ENCODE results near the gene ACLY. TPM values are rescaled to one million over a fixed set of nuclear protein-coding genes. Genes with fewer than 3 reads are reported as not detected.

The ACLY gene
- total and polyA plus RNA-seq, 8 donors: 73.0 to 204 (median 87.3) TPM

GRCh38 chr17:41818024-41818423 lies 100.7 kb downstream of the ACLY start:
- Histone ChIP-seq H3K27ac (no peak overlapping the region), H3K27me3 (peaks cover 0 to 2% of the 10 kb centered on the region in 2 donors), H3K9me3 (no peaks in the 10 kb centered on the region), H3K4me3 (no peak overlapping the region), H3K4me1 (no peaks in the 10 kb centered on the region), H3K36me3 (no peaks in the 10 kb centered on the region)
- intact Hi-C loops (cut with DNase I): no loop called here
- DNase-seq: no peak
- TF ChIP-seq, protein P1, sequence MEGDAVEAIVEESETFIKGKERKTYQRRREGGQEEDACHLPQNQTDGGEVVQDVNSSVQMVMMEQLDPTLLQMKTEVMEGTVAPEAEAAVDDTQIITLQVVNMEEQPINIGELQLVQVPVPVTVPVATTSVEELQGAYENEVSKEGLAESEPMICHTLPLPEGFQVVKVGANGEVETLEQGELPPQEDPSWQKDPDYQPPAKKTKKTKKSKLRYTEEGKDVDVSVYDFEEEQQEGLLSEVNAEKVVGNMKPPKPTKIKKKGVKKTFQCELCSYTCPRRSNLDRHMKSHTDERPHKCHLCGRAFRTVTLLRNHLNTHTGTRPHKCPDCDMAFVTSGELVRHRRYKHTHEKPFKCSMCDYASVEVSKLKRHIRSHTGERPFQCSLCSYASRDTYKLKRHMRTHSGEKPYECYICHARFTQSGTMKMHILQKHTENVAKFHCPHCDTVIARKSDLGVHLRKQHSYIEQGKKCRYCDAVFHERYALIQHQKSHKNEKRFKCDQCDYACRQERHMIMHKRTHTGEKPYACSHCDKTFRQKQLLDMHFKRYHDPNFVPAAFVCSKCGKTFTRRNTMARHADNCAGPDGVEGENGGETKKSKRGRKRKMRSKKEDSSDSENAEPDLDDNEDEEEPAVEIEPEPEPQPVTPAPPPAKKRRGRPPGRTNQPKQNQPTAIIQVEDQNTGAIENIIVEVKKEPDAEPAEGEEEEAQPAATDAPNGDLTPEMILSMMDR (IDR thresholded peaks at IDR 0.05): no peak
- ATAC-seq: no peak

Other genes with a start within 250 kb of the ACLY start
- 100 to 1,000 TPM; 728 to 773 TPM for gene EIF1, start 230.1 kb downstream of the ACLY start, total RNA-seq
- 100 to 1,000 TPM; 697 to 782 (median 720) TPM for gene EIF1, start 230.1 kb downstream of the ACLY start, polyA plus RNA-seq (ENCODE audit: insufficient read length in 6 of 6)
- gene GAST, start 206.6 kb downstream of the ACLY start, total RNA-seq: not detected
- gene GAST, start 206.6 kb downstream of the ACLY start, polyA plus RNA-seq (ENCODE audit: insufficient read length in 6 of 6): not detected
- gene HAP1, start 184.3 kb downstream of the ACLY start, total RNA-seq: under 1 TPM; 0.16 to 0.32 TPM
- gene HAP1, start 184.3 kb downstream of the ACLY start, polyA plus RNA-seq (ENCODE audit: insufficient read length in 6 of 6): under 1 TPM; 0.40 to 0.90 (median 0.71) TPM
- gene JUP, start 132.2 kb downstream of the ACLY start, total RNA-seq: 100 to 1,000 TPM in 1 of 2 donors, 10 to 100 TPM in 1; 94.2 to 148 TPM
- 100 to 1,000 TPM in 5 of 6 donors, 10 to 100 TPM in 1; 97.9 to 125 (median 119) TPM for gene JUP, start 132.2 kb downstream of the ACLY start, polyA plus RNA-seq (ENCODE audit: insufficient read length in 6 of 6)
- 10 to 100 TPM; 19.1 to 27.8 TPM for gene P3H4, start 107.0 kb downstream of the ACLY start, total RNA-seq
- gene P3H4, start 107.0 kb downstream of the ACLY start, polyA plus RNA-seq (ENCODE audit: insufficient read length in 6 of 6): 10 to 100 TPM; 28.5 to 47.1 (median 32.8) TPM
- 100 to 1,000 TPM in 1 of 2 donors, 10 to 100 TPM in 1; 82.1 to 129 TPM for gene FKBP10, start 105.9 kb downstream of the ACLY start, total RNA-seq
- 100 to 1,000 TPM; 130 to 169 (median 146) TPM for gene FKBP10, start 105.9 kb downstream of the ACLY start, polyA plus RNA-seq (ENCODE audit: insufficient read length in 6 of 6)
- gene NT5C3B, start 82.7 kb downstream of the ACLY start, total RNA-seq: 10 to 100 TPM; 30.6 to 34.7 TPM
- gene NT5C3B, start 82.7 kb downstream of the ACLY start, polyA plus RNA-seq (ENCODE audit: insufficient read length in 6 of 6): 100 to 1,000 TPM in 1 of 6 donors, 10 to 100 TPM in 5; 87.7 to 101 (median 90.3) TPM
- not detected for gene KLHL10, start 81.1 kb downstream of the ACLY start, total RNA-seq
- under 1 TPM; 0.06 to 0.43 (median 0.23) TPM for gene KLHL10, start 81.1 kb downstream of the ACLY start, polyA plus RNA-seq (ENCODE audit: insufficient read length in 6 of 6)
- 10 to 100 TPM; 11.0 to 13.3 TPM for gene KLHL11, start 53.5 kb downstream of the ACLY start, total RNA-seq
- gene KLHL11, start 53.5 kb downstream of the ACLY start, polyA plus RNA-seq (ENCODE audit: insufficient read length in 6 of 6): 1 to 10 TPM; 8.7 to 9.9 (median 9.9) TPM
- gene ODAD4, start 11.7 kb upstream of the ACLY start, total RNA-seq: 1 to 10 TPM in 1 of 2 donors, under 1 TPM in 1; 0.73 to 3.2 TPM
- 1 to 10 TPM; 4.4 to 7.8 (median 6.7) TPM for gene ODAD4, start 11.7 kb upstream of the ACLY start, polyA plus RNA-seq (ENCODE audit: insufficient read length in 6 of 6)
- gene CNP, start 47.8 kb upstream of the ACLY start, total RNA-seq: 10 to 100 TPM; 61.5 to 64.9 TPM
- 10 to 100 TPM; 53.4 to 75.4 (median 62.6) TPM for gene CNP, start 47.8 kb upstream of the ACLY start, polyA plus RNA-seq (ENCODE audit: insufficient read length in 6 of 6)
- gene DNAJC7, start 98.5 kb upstream of the ACLY start, total RNA-seq: 10 to 100 TPM; 62.1 to 82.0 TPM
- gene DNAJC7, start 98.5 kb upstream of the ACLY start, polyA plus RNA-seq (ENCODE audit: insufficient read length in 6 of 6): 100 to 1,000 TPM; 131 to 161 (median 141) TPM
- 10 to 100 TPM; 29.6 to 32.3 TPM for gene NKIRAS2, start 101.1 kb upstream of the ACLY start, total RNA-seq
- gene NKIRAS2, start 101.1 kb upstream of the ACLY start, polyA plus RNA-seq (ENCODE audit: insufficient read length in 6 of 6): 10 to 100 TPM; 43.0 to 50.1 (median 46.9) TPM
- gene C17orf113, start 131.7 kb upstream of the ACLY start, total RNA-seq: 1 to 10 TPM in 1 of 2 donors, under 1 TPM in 1; 0.58 to 1.2 TPM
- gene C17orf113, start 131.7 kb upstream of the ACLY start, polyA plus RNA-seq (ENCODE audit: insufficient read length in 6 of 6): 1 to 10 TPM; 3.5 to 5.2 (median 4.5) TPM
- under 1 TPM; 0.31 to 0.50 TPM for gene ZNF385C, start 179.5 kb upstream of the ACLY start, total RNA-seq
- gene ZNF385C, start 179.5 kb upstream of the ACLY start, polyA plus RNA-seq (ENCODE audit: insufficient read length in 6 of 6): 1 to 10 TPM; 2.5 to 3.8 (median 3.0) TPM
- 10 to 100 TPM; 21.6 TPM for gene DHX58, start 193.8 kb upstream of the ACLY start, total RNA-seq
- 10 to 100 TPM; 15.4 to 22.4 (median 18.5) TPM for gene DHX58, start 193.8 kb upstream of the ACLY start, polyA plus RNA-seq (ENCODE audit: insufficient read length in 6 of 6)
- gene KAT2A, start 202.4 kb upstream of the ACLY start, total RNA-seq: 10 to 100 TPM; 39.9 to 46.8 TPM
- 10 to 100 TPM; 57.2 to 77.6 (median 73.7) TPM for gene KAT2A, start 202.4 kb upstream of the ACLY start, polyA plus RNA-seq (ENCODE audit: insufficient read length in 6 of 6)
- not detected for gene HSPB9, start 203.9 kb upstream of the ACLY start, total RNA-seq
- under 1 TPM; 0.24 to 0.43 (median 0.36) TPM for gene HSPB9, start 203.9 kb upstream of the ACLY start, polyA plus RNA-seq (ENCODE audit: insufficient read length in 6 of 6)
- gene RAB5C, start 236.0 kb upstream of the ACLY start, total RNA-seq: 100 to 1,000 TPM; 139 to 188 TPM
- 100 to 1,000 TPM in 3 of 6 donors, 10 to 100 TPM in 3; 86.9 to 117 (median 103) TPM for gene RAB5C, start 236.0 kb upstream of the ACLY start, polyA plus RNA-seq (ENCODE audit: insufficient read length in 6 of 6)